ENCODE data around the gene MARK1. TPM values are rescaled to one million over a fixed set of nuclear protein-coding genes. Genes with fewer than 3 reads are reported as not detected.

Gene MARK1
- total and polyA plus RNA-seq, 2 experiments from 2014 or later: 11.1 to 13.6 TPM

GRCh38 chr1:220516014-220516721, 11.8 kb upstream of the MARK1 start:
- H3K9me3 Mint-ChIP-seq: no peaks in the 10 kb centered on the region
- H3K27ac ChIP-seq (ENCODE audit: low read depth): no peak overlapping the region
- no peaks in the 10 kb centered on the region for H3F3A ChIP-seq (replicated peaks; ENCODE audit: low read depth)
- H3K9me2 ChIP-seq (ENCODE audit: insufficient read depth): no peaks in the 10 kb centered on the region; the same call in 1 of the 2 replicates
- no peak overlapping the region for H3K27ac Mint-ChIP-seq
- H3K79me2 ChIP-seq (replicated peaks; ENCODE audit: insufficient read depth): no peaks in the 10 kb centered on the region
- DNase-seq (ENCODE audit: low spot score): no peak
- H3K27me3 ChIP-seq (ENCODE audit: insufficient read depth): no peaks in the 10 kb centered on the region
- no peaks in the 10 kb centered on the region for H4K20me1 ChIP-seq (replicated peaks; ENCODE audit: insufficient read depth)
- no peak overlapping the region for H3K4me2 ChIP-seq
- no peaks in the 10 kb centered on the region for H3K27me3 Mint-ChIP-seq (ENCODE audit: insufficient read depth, low read depth, poor library complexity)
- peak overlapping the region; percentile 89; the same call in 1 of the 2 replicates for H2AFZ ChIP-seq
- peaks cover 11% of the 10 kb centered on the region; the same call in 2 of the 3 replicates for H3K4me1 Mint-ChIP-seq
- no peaks in the 10 kb centered on the region for H3K36me3 Mint-ChIP-seq (ENCODE audit: low read depth)
- no peak overlapping the region for H3K4me3 Mint-ChIP-seq
- no peak for ATAC-seq
- H3K4me1 ChIP-seq (ENCODE audit: insufficient read depth): peaks cover 12% of the 10 kb centered on the region; the same call in 1 of the 2 replicates
- H3K4me3 ChIP-seq: no peak overlapping the region
- TF ChIP-seq JUNB (IDR thresholded peaks at IDR 0.05; ENCODE audit: unreplicated experiment) (no peak), ETS1 (IDR thresholded peaks at IDR 0.05) (no peak), POLR2AphosphoS5 (IDR thresholded peaks at IDR 0.05; ENCODE audit: low read depth) (no peak), ZNF114 (CRISPR knock-in tag; IDR thresholded peaks at IDR 0.05) (no peak), NANOG (IDR thresholded peaks at IDR 0.05; ENCODE audit: borderline replicate concordance) (no peak), STAT1 (IDR thresholded peaks at IDR 0.05; ENCODE audit: unreplicated experiment) (no peak), ZNF331 (CRISPR knock-in tag; IDR thresholded peaks at IDR 0.05; ENCODE audit: low read depth) (no peak), EZH2 (IDR thresholded peaks at IDR 0.05; ENCODE audit: low read depth, unreplicated experiment) (no peak), REST (IDR thresholded peaks at IDR 0.05; ENCODE audit: unreplicated experiment) (no peak), EZH2phosphoT487 (IDR thresholded peaks at IDR 0.05; ENCODE audit: unreplicated experiment) (no peak), CREB1 (CRISPR knock-in tag; IDR thresholded peaks at IDR 0.05; ENCODE audit: low read depth) (no peak)
- TF ChIP-seq, protein P1, sequence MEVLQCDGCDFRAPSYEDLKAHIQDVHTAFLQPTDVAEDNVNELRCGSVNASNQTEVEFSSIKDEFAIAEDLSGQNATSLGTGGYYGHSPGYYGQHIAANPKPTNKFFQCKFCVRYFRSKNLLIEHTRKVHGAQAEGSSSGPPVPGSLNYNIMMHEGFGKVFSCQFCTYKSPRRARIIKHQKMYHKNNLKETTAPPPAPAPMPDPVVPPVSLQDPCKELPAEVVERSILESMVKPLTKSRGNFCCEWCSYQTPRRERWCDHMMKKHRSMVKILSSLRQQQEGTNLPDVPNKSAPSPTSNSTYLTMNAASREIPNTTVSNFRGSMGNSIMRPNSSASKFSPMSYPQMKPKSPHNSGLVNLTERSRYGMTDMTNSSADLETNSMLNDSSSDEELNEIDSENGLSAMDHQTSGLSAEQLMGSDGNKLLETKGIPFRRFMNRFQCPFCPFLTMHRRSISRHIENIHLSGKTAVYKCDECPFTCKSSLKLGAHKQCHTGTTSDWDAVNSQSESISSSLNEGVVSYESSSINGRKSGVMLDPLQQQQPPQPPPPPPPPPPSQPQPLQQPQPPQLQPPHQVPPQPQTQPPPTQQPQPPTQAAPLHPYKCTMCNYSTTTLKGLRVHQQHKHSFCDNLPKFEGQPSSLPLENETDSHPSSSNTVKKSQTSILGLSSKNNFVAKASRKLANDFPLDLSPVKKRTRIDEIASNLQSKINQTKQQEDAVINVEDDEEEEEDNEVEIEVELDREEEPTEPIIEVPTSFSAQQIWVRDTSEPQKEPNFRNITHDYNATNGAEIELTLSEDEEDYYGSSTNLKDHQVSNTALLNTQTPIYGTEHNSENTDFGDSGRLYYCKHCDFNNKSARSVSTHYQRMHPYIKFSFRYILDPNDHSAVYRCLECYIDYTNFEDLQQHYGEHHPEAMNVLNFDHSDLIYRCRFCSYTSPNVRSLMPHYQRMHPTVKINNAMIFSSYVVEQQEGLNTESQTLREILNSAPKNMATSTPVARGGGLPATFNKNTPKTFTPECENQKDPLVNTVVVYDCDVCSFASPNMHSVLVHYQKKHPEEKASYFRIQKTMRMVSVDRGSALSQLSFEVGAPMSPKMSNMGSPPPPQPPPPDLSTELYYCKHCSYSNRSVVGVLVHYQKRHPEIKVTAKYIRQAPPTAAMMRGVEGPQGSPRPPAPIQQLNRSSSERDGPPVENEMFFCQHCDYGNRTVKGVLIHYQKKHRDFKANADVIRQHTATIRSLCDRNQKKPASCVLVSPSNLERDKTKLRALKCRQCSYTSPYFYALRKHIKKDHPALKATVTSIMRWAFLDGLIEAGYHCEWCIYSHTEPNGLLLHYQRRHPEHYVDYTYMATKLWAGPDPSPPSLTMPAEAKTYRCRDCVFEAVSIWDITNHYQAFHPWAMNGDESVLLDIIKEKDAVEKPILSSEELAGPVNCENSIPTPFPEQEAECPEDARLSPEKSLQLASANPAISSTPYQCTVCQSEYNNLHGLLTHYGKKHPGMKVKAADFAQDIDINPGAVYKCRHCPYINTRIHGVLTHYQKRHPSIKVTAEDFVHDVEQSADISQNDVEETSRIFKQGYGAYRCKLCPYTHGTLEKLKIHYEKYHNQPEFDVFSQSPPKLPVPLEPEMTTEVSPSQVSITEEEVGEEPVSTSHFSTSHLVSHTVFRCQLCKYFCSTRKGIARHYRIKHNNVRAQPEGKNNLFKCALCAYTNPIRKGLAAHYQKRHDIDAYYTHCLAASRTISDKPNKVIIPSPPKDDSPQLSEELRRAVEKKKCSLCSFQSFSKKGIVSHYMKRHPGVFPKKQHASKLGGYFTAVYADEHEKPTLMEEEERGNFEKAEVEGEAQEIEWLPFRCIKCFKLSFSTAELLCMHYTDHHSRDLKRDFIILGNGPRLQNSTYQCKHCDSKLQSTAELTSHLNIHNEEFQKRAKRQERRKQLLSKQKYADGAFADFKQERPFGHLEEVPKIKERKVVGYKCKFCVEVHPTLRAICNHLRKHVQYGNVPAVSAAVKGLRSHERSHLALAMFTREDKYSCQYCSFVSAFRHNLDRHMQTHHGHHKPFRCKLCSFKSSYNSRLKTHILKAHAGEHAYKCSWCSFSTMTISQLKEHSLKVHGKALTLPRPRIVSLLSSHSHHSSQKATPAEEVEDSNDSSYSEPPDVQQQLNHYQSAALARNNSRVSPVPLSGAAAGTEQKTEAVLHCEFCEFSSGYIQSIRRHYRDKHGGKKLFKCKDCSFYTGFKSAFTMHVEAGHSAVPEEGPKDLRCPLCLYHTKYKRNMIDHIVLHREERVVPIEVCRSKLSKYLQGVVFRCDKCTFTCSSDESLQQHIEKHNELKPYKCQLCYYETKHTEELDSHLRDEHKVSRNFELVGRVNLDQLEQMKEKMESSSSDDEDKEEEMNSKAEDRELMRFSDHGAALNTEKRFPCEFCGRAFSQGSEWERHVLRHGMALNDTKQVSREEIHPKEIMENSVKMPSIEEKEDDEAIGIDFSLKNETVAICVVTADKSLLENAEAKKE (CRISPR knock-in tag; IDR thresholded peaks at IDR 0.05): no peak
- TF ChIP-seq, protein P2, sequence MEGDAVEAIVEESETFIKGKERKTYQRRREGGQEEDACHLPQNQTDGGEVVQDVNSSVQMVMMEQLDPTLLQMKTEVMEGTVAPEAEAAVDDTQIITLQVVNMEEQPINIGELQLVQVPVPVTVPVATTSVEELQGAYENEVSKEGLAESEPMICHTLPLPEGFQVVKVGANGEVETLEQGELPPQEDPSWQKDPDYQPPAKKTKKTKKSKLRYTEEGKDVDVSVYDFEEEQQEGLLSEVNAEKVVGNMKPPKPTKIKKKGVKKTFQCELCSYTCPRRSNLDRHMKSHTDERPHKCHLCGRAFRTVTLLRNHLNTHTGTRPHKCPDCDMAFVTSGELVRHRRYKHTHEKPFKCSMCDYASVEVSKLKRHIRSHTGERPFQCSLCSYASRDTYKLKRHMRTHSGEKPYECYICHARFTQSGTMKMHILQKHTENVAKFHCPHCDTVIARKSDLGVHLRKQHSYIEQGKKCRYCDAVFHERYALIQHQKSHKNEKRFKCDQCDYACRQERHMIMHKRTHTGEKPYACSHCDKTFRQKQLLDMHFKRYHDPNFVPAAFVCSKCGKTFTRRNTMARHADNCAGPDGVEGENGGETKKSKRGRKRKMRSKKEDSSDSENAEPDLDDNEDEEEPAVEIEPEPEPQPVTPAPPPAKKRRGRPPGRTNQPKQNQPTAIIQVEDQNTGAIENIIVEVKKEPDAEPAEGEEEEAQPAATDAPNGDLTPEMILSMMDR (conservative IDR thresholded peaks at IDR 0.05; ENCODE audit: low read depth in 2 of 2): no peak
- H3K36me3 ChIP-seq (ENCODE audit: insufficient read depth): no peaks in the 10 kb centered on the region
